GM12878 (cell line): ENCODE results near the gene CHST14. TPM values are rescaled to one million over a fixed set of nuclear protein-coding genes. Genes with fewer than 3 reads are reported as not detected.

Experiments
- CHD1 ChIP-seq: IDR thresholded peaks from 2 replicates; pipeline ENCODE4 v1.6.1; 2012; ENCODE audit warnings: low read depth, low read length, improper control_type of control experiment
- JUND ChIP-seq: IDR thresholded peaks from 2 replicates; pipeline ENCODE4 v1.6.1; 2012; ENCODE audit warnings: low read depth, mild to moderate bottlenecking, low read length, improper control_type of control experiment, moderate library complexity
- ZNF207 ChIP-seq: fragments of 450-650 bp; IDR thresholded peaks from 2 replicates; pipeline ENCODE4 v1.6.1; 2014; ENCODE audit warnings: antibody characterized with exemption, mild to moderate bottlenecking, borderline replicate concordance
- polyA plus RNA-seq, 11 experiments: library from polyadenylated mRNA; depleted of rRNA in 4 of 11; unstranded in 6 of 11; stranded (reverse) in 5 of 11; fragments of >200 nt; fragmentation: Nextera tagmentation in 4 of 11; fragmentation: Illumina TruSeq in 1 of 11; extraction: Ambion mirVana in 4 of 11; extraction: Trizol in 1 of 11; gene quantifications; 1 replicate in 1 of 11; 2 replicates in 10 of 11; pipeline versions ENCODE4 v1.2.1 to v1.2.3, GENCODE V29; 2011 to 2016; ENCODE audit warnings: inconsistent platforms in 2 of 11, missing spikeins in 2 of 11, low read depth in 1 of 11
- total RNA-seq, 4 experiments: library from RNA; depleted of rRNA in 3 of 4; stranded (reverse); fragments of >200 nt in 3 of 4; fragmentation: Illumina TruSeq in 1 of 4; extraction: Trizol in 1 of 4; gene quantifications; 2 replicates each; pipeline versions ENCODE4 v1.2.1 to v1.2.3, GENCODE V29; 2013 to 2021
- TF ChIP-seq, protein P1 (sequence below): fragments of 450-650 bp; IDR thresholded peaks from 2 replicates; pipeline ENCODE4 v1.6.1; 2017; ENCODE audit warnings: mild to moderate bottlenecking
- TF ChIP-seq, protein P2 (sequence below): fragments of 450-650 bp; IDR thresholded peaks from 2 replicates; pipeline ENCODE4 v1.6.1; 2017; ENCODE audit warnings: borderline replicate concordance
- TF ChIP-seq, protein P3 (sequence below): fragments of 450-650 bp; conservative IDR thresholded peaks from 2 replicates; pipeline ENCODE4 v1.6.1; 2017; ENCODE audit warnings: mild to moderate bottlenecking, moderate library complexity

CHST14 gene
- total and polyA plus RNA-seq, 10 of the 15 experiments (the other 5 are each of a cell fraction or from before 2014, with no cell fraction given): 1.3 to 12.8 (median 6.2) TPM

DNA sequence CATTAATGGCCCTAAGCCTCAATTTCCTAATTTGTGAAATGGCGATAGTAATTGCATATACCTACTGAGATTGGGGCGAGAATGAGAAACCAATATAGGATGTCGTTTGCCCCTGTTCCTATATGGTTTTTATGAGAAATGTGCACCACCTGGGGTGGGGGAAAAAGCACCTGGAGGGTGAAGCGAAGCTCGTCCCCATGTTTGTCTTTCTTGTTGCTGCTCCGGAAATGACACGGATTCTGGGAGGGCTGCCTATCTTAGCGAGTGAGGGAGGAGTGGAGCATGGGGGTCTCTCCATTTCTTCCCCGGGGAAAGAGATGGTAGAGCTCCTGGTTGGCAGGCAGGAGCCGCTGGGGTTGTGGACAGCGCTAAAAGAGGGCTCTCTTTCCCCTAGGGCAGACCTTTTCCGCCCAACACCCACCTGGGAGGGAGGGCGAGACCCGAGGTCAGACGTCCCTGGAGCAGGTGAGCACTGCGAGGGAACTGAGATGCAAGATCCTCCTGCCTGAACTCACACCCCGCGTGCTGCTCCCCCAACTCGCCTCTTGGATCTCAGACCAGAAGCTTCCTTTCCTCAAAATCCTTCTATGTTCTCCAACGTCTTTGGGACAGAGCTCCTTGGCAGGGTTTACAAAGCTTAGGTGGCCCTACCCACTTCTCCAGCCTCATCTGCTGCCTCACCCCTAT lies 35.6 kb upstream of the CHST14 start (continued):
- TF ChIP-seq, protein P1, sequence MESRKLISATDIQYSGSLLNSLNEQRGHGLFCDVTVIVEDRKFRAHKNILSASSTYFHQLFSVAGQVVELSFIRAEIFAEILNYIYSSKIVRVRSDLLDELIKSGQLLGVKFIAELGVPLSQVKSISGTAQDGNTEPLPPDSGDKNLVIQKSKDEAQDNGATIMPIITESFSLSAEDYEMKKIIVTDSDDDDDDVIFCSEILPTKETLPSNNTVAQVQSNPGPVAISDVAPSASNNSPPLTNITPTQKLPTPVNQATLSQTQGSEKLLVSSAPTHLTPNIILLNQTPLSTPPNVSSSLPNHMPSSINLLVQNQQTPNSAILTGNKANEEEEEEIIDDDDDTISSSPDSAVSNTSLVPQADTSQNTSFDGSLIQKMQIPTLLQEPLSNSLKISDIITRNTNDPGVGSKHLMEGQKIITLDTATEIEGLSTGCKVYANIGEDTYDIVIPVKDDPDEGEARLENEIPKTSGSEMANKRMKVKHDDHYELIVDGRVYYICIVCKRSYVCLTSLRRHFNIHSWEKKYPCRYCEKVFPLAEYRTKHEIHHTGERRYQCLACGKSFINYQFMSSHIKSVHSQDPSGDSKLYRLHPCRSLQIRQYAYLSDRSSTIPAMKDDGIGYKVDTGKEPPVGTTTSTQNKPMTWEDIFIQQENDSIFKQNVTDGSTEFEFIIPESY: no peak
- no peak for TF ChIP-seq JUND
- no peak for TF ChIP-seq CHD1
- TF ChIP-seq, protein P2, sequence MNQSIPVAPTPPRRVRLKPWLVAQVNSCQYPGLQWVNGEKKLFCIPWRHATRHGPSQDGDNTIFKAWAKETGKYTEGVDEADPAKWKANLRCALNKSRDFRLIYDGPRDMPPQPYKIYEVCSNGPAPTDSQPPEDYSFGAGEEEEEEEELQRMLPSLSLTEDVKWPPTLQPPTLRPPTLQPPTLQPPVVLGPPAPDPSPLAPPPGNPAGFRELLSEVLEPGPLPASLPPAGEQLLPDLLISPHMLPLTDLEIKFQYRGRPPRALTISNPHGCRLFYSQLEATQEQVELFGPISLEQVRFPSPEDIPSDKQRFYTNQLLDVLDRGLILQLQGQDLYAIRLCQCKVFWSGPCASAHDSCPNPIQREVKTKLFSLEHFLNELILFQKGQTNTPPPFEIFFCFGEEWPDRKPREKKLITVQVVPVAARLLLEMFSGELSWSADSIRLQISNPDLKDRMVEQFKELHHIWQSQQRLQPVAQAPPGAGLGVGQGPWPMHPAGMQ: no peak
- TF ChIP-seq ZNF207: no peak
- TF ChIP-seq, protein P3, sequence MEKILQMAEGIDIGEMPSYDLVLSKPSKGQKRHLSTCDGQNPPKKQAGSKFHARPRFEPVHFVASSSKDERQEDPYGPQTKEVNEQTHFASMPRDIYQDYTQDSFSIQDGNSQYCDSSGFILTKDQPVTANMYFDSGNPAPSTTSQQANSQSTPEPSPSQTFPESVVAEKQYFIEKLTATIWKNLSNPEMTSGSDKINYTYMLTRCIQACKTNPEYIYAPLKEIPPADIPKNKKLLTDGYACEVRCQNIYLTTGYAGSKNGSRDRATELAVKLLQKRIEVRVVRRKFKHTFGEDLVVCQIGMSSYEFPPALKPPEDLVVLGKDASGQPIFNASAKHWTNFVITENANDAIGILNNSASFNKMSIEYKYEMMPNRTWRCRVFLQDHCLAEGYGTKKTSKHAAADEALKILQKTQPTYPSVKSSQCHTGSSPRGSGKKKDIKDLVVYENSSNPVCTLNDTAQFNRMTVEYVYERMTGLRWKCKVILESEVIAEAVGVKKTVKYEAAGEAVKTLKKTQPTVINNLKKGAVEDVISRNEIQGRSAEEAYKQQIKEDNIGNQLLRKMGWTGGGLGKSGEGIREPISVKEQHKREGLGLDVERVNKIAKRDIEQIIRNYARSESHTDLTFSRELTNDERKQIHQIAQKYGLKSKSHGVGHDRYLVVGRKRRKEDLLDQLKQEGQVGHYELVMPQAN: no peak
